ENCODE measurements around the gene FSIP2.

GRCh38 chr2:185859506-185859905 is 120.9 kb downstream of the FSIP2 start:
- TF ChIP-seq CTCF (IDR thresholded peaks at IDR 0.05) = no peak
- no peak for TF ChIP-seq POLR2A (IDR thresholded peaks at IDR 0.05)
